Adrenal gland (tissue), 12 donors: ENCODE results near the gene FCN2. TPM values are rescaled to one million over a fixed set of nuclear protein-coding genes. Genes with fewer than 3 reads are reported as not detected.

Source experiments
- DNase-seq, 7 donors: peaks; one replicate each; pipeline ENCODE4 v3.0.0-alpha.2; 2019 to 2020
- H3K27ac ChIP-seq, 5 donors: fragments of 200-600 bp; sonication (generic) in 4 of 5; 1 replicate in 3 of 5; 2 replicates in 2 of 5; pipeline versions ENCODE4 v1.5.1 to v1.8.0; 2016 to 2020; ENCODE audit warnings: mild to moderate bottlenecking in 1 of 5
- H3K27me3 ChIP-seq: fragments of 200-600 bp; 2 replicates; pipeline ENCODE4 v1.8.0; 2021
- H3K36me3 ChIP-seq, 2 donors: fragments of 200-600 bp; replicated peaks in 1 of 2; 1 replicate in 1 of 2; 2 replicates in 1 of 2; pipeline versions ENCODE4 v1.5.1 to v1.8.0; 2018 to 2022
- H3K4me1 ChIP-seq, 2 donors: fragments of 200-600 bp; replicated peaks in 1 of 2; 1 replicate in 1 of 2; 2 replicates in 1 of 2; pipeline versions ENCODE4 v1.5.1 to v1.8.0; 2018 to 2021
- H3K4me3 ChIP-seq, 4 donors: fragments of 200-600 bp; sonication (generic) in 3 of 4; one replicate each; pipeline ENCODE4 v1.5.1; 2016 to 2018
- H3K9me3 ChIP-seq, 3 donors: fragments of 200-600 bp; sonication (generic) in 1 of 3; replicated peaks in 1 of 3; 1 replicate in 2 of 3; 2 replicates in 1 of 3; pipeline versions ENCODE4 v1.5.1 to v1.8.0; 2016 to 2021
- CTCF ChIP-seq, 6 experiments: fragments of 450-650 bp in 4 of 6; fragments of 200-600 bp in 2 of 6; sonication (generic) in 1 of 6; IDR thresholded peaks; 1 replicate in 5 of 6; 2 replicates in 1 of 6; pipeline versions ENCODE4 v1.5.1 to v1.8.0; 2016 to 2021; ENCODE audit warnings: antibody characterized with exemption in 6 of 6, mild to moderate bottlenecking in 2 of 6, moderate library complexity in 1 of 6
- POLR2A ChIP-seq, 2 donors: fragments of 450-650 bp; IDR thresholded peaks; one replicate each; pipeline ENCODE4 v1.6.1; 2017; ENCODE audit warnings: antibody characterized with exemption in 2 of 2, mild to moderate bottlenecking in 2 of 2, moderate library complexity in 1 of 2
- WGBS, 4 donors: extraction: QIAGEN DNeasy Blood & Tissue Kit in 2 of 4; methylation state at CpG; one replicate each; pipeline versions ENCODE4 v1.1.5 to v1.1.7; 2013 to 2017; 5-methylcytosine and 5-hydroxymethylcytosine counted together
- intact Hi-C, 2 donors: fragments of 100-400 bp; cut with DNase I; formaldehyde crosslinking; loops; one replicate each; pipeline versions ENCODE4 v1.14.1 to v1.15.0; 2022 to 2023
- polyA plus RNA-seq, 3 donors: library from polyadenylated mRNA; stranded (reverse); fragments of 200-250 nt in 2 of 3; fragments of 350-450 nt in 1 of 3; fragmentation: Illumina TruSeq in 1 of 3; extraction: RNeasy Lipid Tissue Mini Kit (QIAGEN cat#74804) in 1 of 3; gene quantifications; one replicate each; pipeline ENCODE4 v1.2.3, GENCODE V29; 2013 to 2014
- total RNA-seq, 9 donors: library from RNA; depleted of rRNA in 4 of 9; stranded (reverse); fragments of >200 nt in 4 of 9; fragments of 120-200 nt in 1 of 9; fragmentation: NEBNext Ultra II Directional in 1 of 9; extraction: Animal tissue kit (Norgen Biotek cat#: 25700) in 1 of 9; gene quantifications; one replicate each; pipeline versions ENCODE4 v1.1.0 to v1.2.4, GENCODE V29; 2013 to 2023
- donor health status: healthy with polysubstance abuse.
- donor health status: Bipolar disorder and iron deficiency.
- donor health status: DM: yes; HTN: yes; CAD: no.
- donor health status: DM: no; HTN: no; CAD: no.
- donor health status: DM: no; HTN: no; CAD: no.
- donor health status: DM: yes; HTN: yes; CAD: no.

Gene FCN2
- total and polyA plus RNA-seq, 12 donors, result 6.7 to 99.6 (median 31.2) TPM

GRCh38 chr9:134870301-134870694 lies 10.3 kb upstream of the FCN2 start:
- H3K27me3 ChIP-seq, result no peaks in the 10 kb centered on the region
- 83 to 97% (median 93%) methylated on average over 1 to 11 of the region's 11 CpGs for WGBS, 4 donors
- DNase-seq, result peak in 3 of 7 donors; percentile 8 to 13 (median 13)
- H3K4me1 ChIP-seq, result no peaks in the 10 kb centered on the region
- TF ChIP-seq POLR2A (IDR thresholded peaks at IDR 0.05) (no peak), CTCF (IDR thresholded peaks at IDR 0.05) (no peak)
- H3K9me3 ChIP-seq, result no peaks in the 10 kb centered on the region
- no peak overlapping the region for H3K4me3 ChIP-seq
- H3K27ac ChIP-seq, result no peak overlapping the region
- intact Hi-C loops, result no loop called here
- no peaks in the 10 kb centered on the region for H3K36me3 ChIP-seq

GRCh38 chr9:134870746-134871662 lies 9.6 kb upstream of the FCN2 start:
- 83 to 91% (median 84%) methylated on average over 15 to 30 of the region's 30 CpGs for WGBS, 4 donors

GRCh38 chr9:134871697-134872340 lies 8.8 kb upstream of the FCN2 start:
- Histone ChIP-seq H3K9me3 (no peaks in the 10 kb centered on the region), H3K4me3 (no peak overlapping the region), H3K27me3 (no peaks in the 10 kb centered on the region), H3K36me3 (no peaks in the 10 kb centered on the region), H3K4me1 (no peaks in the 10 kb centered on the region), H3K27ac (no peak overlapping the region)
- DNase-seq, result peak in 2 of 7 donors; percentile 9 to 23
- intact Hi-C loops, result no loop called here
- WGBS, 4 donors, result 67 to 71% (median 70%) methylated on average over 16 of the region's 16 CpGs
- TF ChIP-seq CTCF (IDR thresholded peaks at IDR 0.05) (no peak), POLR2A (IDR thresholded peaks at IDR 0.05) (no peak)

More at GRCh38 chr9:134870746-134871662, 9.6 kb upstream of the FCN2 start:
- Histone ChIP-seq H3K27ac (no peak overlapping the region), H3K36me3 (no peaks in the 10 kb centered on the region), H3K27me3 (no peaks in the 10 kb centered on the region), H3K9me3 (no peaks in the 10 kb centered on the region), H3K4me3 (no peak overlapping the region), H3K4me1 (no peaks in the 10 kb centered on the region)
- intact Hi-C loops, result no loop called here
- peak in 3 of 7 donors; percentile 10 to 13 (median 10) for DNase-seq
- TF ChIP-seq CTCF (IDR thresholded peaks at IDR 0.05), result no peak
- TF ChIP-seq POLR2A (IDR thresholded peaks at IDR 0.05), result no peak

- no peaks in the 10 kb centered on the region for H3K4me1 ChIP-seq
- H3K27me3 ChIP-seq, result no peaks in the 10 kb centered on the region
- H3K4me3 ChIP-seq, result no peak overlapping the region
- DNase-seq, result no peak
- TF ChIP-seq CTCF (IDR thresholded peaks at IDR 0.05) (no peak), POLR2A (IDR thresholded peaks at IDR 0.05) (no peak)
- intact Hi-C loops, result no loop called here
- no peaks in the 10 kb centered on the region for H3K9me3 ChIP-seq
- WGBS, 4 donors, result 86 to 90% (median 89%) methylated on average over 24 of the region's 24 CpGs
- H3K27ac ChIP-seq, result no peak overlapping the region
- no peaks in the 10 kb centered on the region for H3K36me3 ChIP-seq
Observed at GRCh38 chr9:134872482-134873231, 8.0 kb upstream of the FCN2 start.
